GM12891 (cell line): ENCODE results near the gene FSCN2.

Experiments used
- DNase-seq: peaks from one replicate; pipeline ENCODE4 v3.0.0; 2011; ENCODE audit warnings: low spot score; ENCODE audit not compliant: insufficient read length
- FAIRE-seq: peaks from 2 replicates; lab custom pipeline; 2011; peaks lifted over from hg19 to GRCh38; lab: Jason Lieb, UNC
- PAX5 ChIP-seq: IDR thresholded peaks from 2 replicates; pipeline ENCODE4 v1.6.1; 2011; ENCODE audit warnings: low read length, moderate library complexity, mild to moderate bottlenecking; ENCODE audit not compliant: insufficient read depth, severe bottlenecking
- POLR2A ChIP-seq: IDR thresholded peaks from 2 replicates; pipeline ENCODE4 v1.6.1; 2011; ENCODE audit warnings: low read depth, low read length, control low read depth
- POLR2AphosphoS5 ChIP-seq: IDR thresholded peaks from 2 replicates; pipeline ENCODE4 v1.6.1; 2011; ENCODE audit warnings: low read depth, low read length, control low read depth
- POU2F2 ChIP-seq: IDR thresholded peaks from 2 replicates; pipeline ENCODE4 v1.6.1; 2011; ENCODE audit warnings: low read depth, mild to moderate bottlenecking, control low read depth, low read length, moderate library complexity
- SPI1 ChIP-seq: IDR thresholded peaks from 2 replicates; pipeline ENCODE4 v1.6.1; 2011; ENCODE audit warnings: low read depth, low read length, control low read depth
- TAF1 ChIP-seq: IDR thresholded peaks from 2 replicates; pipeline ENCODE4 v1.6.1; 2011; ENCODE audit warnings: low read depth, low read length, control low read depth

FSCN2 gene

GRCh38 chr17:81491181-81491581 is 37.0 kb upstream of the FSCN2 start:
- TF ChIP-seq POU2F2 (no peak), SPI1 (no peak), PAX5 (no peak), POLR2AphosphoS5 (no peak), TAF1 (no peak), POLR2A (no peak)
- FAIRE-seq: no peak
- DNase-seq: no peak

GRCh38 chr17:81491761-81492160 is 36.4 kb upstream of the FSCN2 start:
- FAIRE-seq (no peak), DNase-seq (no peak)
- TF ChIP-seq SPI1 (no peak), TAF1 (no peak), PAX5 (no peak), POLR2AphosphoS5 (no peak), POU2F2 (no peak), POLR2A (no peak)

GRCh38 chr17:81492202-81492601 is 36.0 kb upstream of the FSCN2 start:
- no peak for DNase-seq
- no peak for FAIRE-seq
- TF ChIP-seq POU2F2: no peak
- TF ChIP-seq POLR2A: no peak
- TF ChIP-seq PAX5: no peak
- no peak for TF ChIP-seq TAF1
- TF ChIP-seq POLR2AphosphoS5: no peak
- no peak for TF ChIP-seq SPI1

DNA sequence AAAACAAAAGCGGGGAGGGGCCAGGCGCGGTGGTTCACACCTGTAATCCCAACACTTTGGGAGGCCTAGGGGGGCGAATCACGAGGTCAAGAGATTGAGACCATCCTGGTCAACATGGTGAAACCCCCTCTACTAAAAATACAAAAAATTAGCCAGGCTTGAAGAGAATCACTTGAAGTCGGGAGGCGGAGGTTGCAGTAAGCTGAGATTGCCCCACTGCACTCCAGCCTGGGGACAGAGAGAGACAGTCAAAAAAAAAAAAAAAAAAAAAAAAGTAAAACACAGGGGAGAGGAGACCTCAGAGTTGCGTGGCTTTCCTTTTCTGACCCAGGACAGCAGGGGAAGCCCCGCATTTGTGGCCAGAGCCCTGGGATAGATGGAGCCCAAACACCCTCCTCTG is 35.5 kb upstream of the FSCN2 start:
- TF ChIP-seq POLR2A (no peak), PAX5 (no peak), POU2F2 (no peak), POLR2AphosphoS5 (no peak), TAF1 (no peak), SPI1 (no peak)
- no peak for DNase-seq
- FAIRE-seq: no peak

- no peak for TF ChIP-seq SPI1
- TF ChIP-seq PAX5: no peak
- no peak for TF ChIP-seq POLR2A
- TF ChIP-seq POU2F2: no peak
- TF ChIP-seq POLR2AphosphoS5: no peak
- no peak for TF ChIP-seq TAF1
- FAIRE-seq: no peak
- DNase-seq: no peak
Observed at GRCh38 chr17:81493198-81494038, 34.8 kb upstream of the FSCN2 start.

GRCh38 chr17:81494626-81495377 is 33.4 kb upstream of the FSCN2 start:
- FAIRE-seq: peak; percentile 13
- DNase-seq: no peak
- TF ChIP-seq POU2F2: no peak
- no peak for TF ChIP-seq SPI1
- TF ChIP-seq POLR2AphosphoS5: no peak
- no peak for TF ChIP-seq TAF1
- TF ChIP-seq PAX5: no peak
- no peak for TF ChIP-seq POLR2A

GRCh38 chr17:81498953-81499600 is 29.1 kb upstream of the FSCN2 start:
- FAIRE-seq: no peak
- no peak for DNase-seq
- TF ChIP-seq SPI1: no peak
- TF ChIP-seq POU2F2: no peak
- no peak for TF ChIP-seq PAX5
- TF ChIP-seq TAF1: no peak
- no peak for TF ChIP-seq POLR2AphosphoS5
- no peak for TF ChIP-seq POLR2A

- no peak for FAIRE-seq
- DNase-seq: no peak
- TF ChIP-seq POU2F2 (no peak), SPI1 (no peak), PAX5 (no peak), POLR2AphosphoS5 (no peak), POLR2A (no peak), TAF1 (no peak)
Observed at GRCh38 chr17:81499601-81499970, 28.6 kb upstream of the FSCN2 start.

DNA sequence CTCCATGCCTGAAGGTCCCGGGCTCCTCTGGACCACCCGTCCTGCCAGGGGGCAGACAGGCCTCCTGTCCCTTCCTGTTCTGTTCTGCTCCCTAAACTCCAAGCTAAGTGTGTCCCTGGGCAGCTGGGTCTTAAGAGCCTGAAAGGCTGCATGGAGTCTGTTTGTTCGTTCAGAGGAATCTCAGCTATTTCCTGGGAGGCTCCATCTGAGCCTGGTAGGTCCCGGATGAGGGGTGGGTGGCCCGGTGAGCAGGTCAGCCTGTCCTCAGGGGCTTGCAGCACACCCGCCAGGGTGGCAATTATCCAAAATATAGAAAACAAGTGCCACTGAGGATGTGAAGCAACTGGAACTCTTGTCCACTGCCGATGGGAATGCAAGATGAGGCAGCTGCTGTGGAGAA is 28.1 kb upstream of the FSCN2 start:
- FAIRE-seq (no peak), DNase-seq (no peak)
- TF ChIP-seq SPI1: no peak
- no peak for TF ChIP-seq POU2F2
- TF ChIP-seq PAX5: no peak
- TF ChIP-seq TAF1: no peak
- TF ChIP-seq POLR2A: no peak
- no peak for TF ChIP-seq POLR2AphosphoS5
